AG10803 (cell line): ENCODE results near the gene GCK.

Experiments used
- DNase-seq: peaks from one replicate; pipeline ENCODE4 v3.0.0; 2010; ENCODE audit warnings: low read depth
- H3K4me3 ChIP-seq: 2 replicates; pipeline ENCODE4 v1.5.1; 2011; ENCODE audit warnings: mild to moderate bottlenecking, low read length, control low read depth
- CTCF ChIP-seq: conservative IDR thresholded peaks from 2 replicates; pipeline ENCODE4 v1.5.1; 2011; ENCODE audit warnings: mild to moderate bottlenecking, low read length, control low read depth, inconsistent platforms

Gene GCK

GRCh38 chr7:44101303-44101965 is 87.8 kb downstream of the GCK start:
- H3K4me3 ChIP-seq: no peak overlapping the region
- no peak for DNase-seq
- no peak for TF ChIP-seq CTCF

GRCh38 chr7:44100458-44101302 is 88.6 kb downstream of the GCK start:
- DNase-seq: peak; percentile 95
- TF ChIP-seq CTCF: 0 out of 2 replicates have a peak, but pooled peaks have one; percentile 8
- H3K4me3 ChIP-seq: no peak overlapping the region

- TF ChIP-seq CTCF: no peak
- no peak for DNase-seq
- H3K4me3 ChIP-seq: no peak overlapping the region
Observed at GRCh38 chr7:44099669-44100068, 89.6 kb downstream of the GCK start.

GRCh38 chr7:44098092-44099068 is 90.9 kb downstream of the GCK start:
- no peak for TF ChIP-seq CTCF
- no peak overlapping the region for H3K4me3 ChIP-seq
- no peak for DNase-seq

- DNase-seq: no peak
- TF ChIP-seq CTCF: no peak
- no peak overlapping the region for H3K4me3 ChIP-seq
Observed at GRCh38 chr7:44097064-44097932, 91.9 kb downstream of the GCK start.

- no peak for DNase-seq
- no peak overlapping the region for H3K4me3 ChIP-seq
- TF ChIP-seq CTCF: no peak
Observed at GRCh38 chr7:44096326-44096881, 92.8 kb downstream of the GCK start.
